IPS DF 4.7 (cell line): ENCODE data around the gene HDGFL2.
"Not testable (repeated sequence)": the region's sequence is repeated elsewhere in the genome, so short reads cannot be mapped to it uniquely, and the experiment has no call there.

ENCODE experiments used
- DNase-seq: peaks from one replicate; pipeline ENCODE4 v3.0.0-alpha.2; 2013; ENCODE audit warnings: low spot score; ENCODE audit errors: extremely low read depth

Gene HDGFL2

DNA sequence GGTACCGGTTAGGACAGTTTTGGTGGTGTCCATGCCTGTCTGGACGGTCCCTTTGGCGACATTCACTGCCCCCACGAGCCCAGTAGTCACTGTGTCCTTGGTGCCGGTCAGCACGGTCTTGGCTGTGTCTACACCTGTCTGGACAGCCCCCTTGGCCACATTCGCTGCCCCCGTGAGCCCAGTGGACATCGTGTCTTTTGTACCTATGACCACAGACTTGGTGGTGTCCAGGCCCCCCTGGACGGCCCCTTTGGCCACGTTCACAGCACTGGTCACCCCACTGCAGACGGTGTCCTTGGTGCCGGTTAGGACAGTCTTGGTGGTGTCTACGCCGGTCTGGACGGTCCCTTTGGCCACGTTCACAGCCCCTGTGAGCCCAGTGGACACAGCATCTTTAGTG is 40.0 kb downstream of the HDGFL2 start:
- no peak for DNase-seq

GRCh38 chr19:4513248-4513647 is 41.2 kb downstream of the HDGFL2 start:
- no peak for DNase-seq

- no peak for DNase-seq
Measured at GRCh38 chr19:4515732-4516131, 43.6 kb downstream of the HDGFL2 start.

GRCh38 chr19:4516199-4516938 is 44.3 kb downstream of the HDGFL2 start:
- no peak for DNase-seq

- no peak for DNase-seq
Measured at GRCh38 chr19:4516939-4517300, 44.8 kb downstream of the HDGFL2 start.

DNA sequence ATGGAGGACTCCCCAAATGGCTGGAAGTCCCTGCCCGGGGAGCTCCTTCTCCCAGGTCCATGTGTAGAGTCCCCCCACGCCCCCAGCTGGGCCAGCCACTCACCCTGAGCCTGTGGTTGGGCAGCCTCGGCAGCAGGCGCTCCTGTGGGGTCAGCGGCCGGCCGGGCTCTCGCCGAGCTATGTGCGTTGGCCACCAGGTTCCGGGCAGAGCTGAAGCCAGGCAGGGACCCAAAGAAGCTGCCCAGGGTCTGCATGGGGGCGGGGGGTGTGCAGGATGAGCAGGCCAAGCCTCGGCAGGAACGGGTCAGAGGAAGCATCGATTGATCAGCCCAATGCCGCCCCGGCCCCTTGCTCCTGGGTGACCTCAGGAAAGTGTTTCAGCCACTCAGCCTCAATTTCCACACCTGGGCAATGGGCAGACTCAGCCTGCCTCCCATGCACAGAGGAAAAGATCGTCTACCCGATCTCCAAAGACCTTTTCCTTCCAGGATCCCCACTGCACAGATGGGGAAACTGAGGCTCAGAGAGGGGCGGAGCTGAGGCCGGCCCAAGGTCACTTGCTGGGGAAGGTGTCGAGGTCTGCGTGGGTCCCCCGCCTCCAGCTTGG is 45.5 kb downstream of the HDGFL2 start:
- no peak for DNase-seq

- DNase-seq = no peak
Measured at GRCh38 chr19:4518345-4519171, 46.5 kb downstream of the HDGFL2 start, which contains the start of gene PLIN4. PLIN4 (minus strand) TSS chr19:4518486; CDS start chr19:4518272, 214 bp downstream.

DNA sequence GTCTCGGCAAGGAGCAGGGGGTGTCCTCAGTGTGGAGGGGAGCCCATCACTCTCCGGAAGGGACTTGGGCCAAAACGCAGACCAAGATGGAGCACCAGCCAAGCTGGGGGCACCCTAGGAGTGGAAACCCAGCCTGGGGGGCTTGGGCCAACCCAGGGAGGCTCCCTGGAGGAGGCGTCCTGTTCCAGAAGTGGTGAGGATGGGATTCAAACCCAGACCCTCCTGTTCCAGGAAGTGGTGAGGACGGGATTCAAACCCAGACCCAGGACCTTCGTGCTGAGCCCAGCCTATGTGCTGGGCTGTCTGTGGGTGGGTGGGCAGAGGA is 47.0 kb downstream of the HDGFL2 start:
- no peak for DNase-seq

DNA sequence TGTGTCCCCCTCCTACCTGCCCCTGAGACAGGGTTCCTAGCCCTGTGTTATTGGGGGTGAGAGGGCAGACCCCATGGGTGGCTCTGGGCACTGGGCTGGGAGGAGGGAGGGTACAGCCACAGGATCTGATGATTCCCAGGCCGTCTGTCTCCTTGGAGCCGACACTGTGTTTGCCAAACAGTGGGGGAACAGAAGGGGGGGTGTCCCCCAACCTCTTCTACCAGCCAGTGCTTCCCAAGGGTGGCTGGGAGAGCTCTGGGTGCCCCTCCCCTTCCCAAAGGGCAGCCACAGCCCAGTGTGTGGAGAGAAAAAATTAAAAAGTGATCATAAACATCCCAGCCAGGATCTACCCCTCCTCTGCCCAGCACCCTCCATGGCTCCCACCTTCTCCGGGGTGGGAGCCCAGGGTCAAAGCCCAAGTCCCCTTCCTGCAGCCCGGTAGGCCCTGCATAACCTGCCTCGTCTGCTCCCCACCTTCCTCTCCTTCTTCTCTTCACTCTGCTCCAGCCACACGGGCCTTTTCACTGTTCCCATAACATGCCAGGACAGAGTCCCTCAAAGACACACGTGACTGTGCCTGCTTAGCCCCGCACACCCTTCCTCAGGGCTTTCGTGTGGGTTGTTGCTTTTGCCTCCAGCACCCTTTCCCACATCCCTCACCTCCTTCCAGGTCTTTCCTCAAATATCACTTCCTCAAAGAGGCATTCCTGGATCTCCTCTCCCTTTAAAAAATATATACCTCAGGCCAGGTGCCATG is 47.6 kb downstream of the HDGFL2 start:
- no peak for DNase-seq

DNA sequence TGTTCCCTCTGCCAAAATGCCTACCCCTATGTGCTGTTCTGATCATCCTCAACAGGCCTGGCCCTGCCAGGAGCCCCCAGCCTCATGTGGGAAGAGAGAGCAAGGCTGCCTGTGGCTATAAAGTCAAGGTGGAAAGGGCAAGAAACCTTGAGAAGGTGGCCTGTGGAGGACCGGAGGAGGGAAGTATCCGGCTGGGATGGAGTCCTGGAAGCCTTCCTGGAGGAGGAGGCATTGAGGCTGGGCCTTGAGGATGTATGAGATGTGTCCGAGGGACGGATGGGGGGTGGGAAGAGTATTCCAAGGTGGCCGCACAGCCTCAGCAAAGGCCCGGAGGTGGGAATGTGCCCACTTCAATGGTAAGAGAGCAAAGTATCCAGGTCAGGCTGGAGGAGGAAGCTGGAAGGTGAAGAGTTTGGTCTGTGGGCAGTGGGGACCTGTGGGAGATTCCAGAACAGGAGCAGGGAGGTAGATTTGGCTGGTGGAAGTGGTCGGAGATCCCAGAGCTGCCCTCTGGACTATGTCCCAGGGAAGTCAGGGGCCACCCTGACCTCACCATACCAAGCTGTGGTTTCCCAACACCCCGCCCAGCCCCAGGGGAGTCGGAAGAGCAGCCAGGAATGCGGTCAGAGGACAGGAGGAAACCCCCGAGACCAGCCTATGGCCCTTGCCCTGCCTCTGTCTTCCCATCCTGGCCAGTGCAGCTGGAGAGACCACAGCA is 49.2 kb downstream of the HDGFL2 start:
- DNase-seq = no peak

DNA sequence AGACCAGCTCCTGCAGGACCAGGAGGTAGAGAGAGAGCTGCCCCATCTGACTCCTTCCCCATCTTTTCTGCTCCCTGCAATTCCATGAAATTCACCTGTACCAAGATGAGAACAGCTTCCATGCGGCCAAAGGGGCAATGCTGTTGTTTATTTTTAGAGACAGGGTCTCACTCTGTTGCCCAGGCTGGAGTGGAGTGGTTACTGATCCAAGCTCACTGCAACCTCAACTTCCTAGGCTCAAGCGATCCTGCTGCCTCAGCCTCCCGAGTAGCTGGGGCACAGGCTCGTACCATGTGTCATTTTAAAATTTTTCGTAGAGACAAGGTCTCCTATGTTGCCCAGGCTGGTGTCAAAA is 49.8 kb downstream of the HDGFL2 start:
- DNase-seq = no peak

DNA sequence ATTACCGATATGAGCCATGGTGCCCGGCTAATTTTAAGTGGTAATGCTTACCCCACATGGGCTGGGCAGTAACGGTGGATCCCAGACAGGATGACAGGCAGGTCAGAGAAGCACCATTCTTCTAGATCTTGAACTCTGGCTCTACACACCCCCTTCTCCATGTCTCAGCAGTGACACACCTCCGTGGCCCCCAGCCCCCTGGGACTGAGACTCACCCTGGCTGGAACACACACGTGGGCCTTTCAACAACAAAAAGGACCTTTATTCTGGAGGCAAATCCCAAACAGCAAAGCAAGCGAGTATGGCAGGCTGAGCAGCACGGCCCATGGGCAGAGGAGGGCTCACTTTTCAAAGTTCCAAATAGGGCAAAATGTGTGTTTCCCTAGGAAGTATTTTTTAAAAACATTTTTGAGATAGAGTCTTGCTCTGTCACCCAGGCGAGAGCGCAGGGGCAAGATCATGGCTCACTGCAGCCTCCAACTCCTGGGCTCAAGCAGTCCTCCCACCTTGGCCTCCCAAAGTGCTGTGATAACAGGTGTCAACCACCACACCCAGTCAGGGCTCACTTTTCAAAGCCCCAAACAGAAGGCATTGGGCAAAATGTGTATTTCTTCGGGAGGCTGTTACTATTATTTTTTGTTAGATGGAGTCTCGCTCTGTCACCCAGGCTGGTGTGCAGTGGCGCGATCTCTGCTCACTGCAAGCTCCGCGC is 50.4 kb downstream of the HDGFL2 start:
- DNase-seq = no peak

- no peak for DNase-seq
Measured at GRCh38 chr19:4523306-4524110, 51.4 kb downstream of the HDGFL2 start.

DNA sequence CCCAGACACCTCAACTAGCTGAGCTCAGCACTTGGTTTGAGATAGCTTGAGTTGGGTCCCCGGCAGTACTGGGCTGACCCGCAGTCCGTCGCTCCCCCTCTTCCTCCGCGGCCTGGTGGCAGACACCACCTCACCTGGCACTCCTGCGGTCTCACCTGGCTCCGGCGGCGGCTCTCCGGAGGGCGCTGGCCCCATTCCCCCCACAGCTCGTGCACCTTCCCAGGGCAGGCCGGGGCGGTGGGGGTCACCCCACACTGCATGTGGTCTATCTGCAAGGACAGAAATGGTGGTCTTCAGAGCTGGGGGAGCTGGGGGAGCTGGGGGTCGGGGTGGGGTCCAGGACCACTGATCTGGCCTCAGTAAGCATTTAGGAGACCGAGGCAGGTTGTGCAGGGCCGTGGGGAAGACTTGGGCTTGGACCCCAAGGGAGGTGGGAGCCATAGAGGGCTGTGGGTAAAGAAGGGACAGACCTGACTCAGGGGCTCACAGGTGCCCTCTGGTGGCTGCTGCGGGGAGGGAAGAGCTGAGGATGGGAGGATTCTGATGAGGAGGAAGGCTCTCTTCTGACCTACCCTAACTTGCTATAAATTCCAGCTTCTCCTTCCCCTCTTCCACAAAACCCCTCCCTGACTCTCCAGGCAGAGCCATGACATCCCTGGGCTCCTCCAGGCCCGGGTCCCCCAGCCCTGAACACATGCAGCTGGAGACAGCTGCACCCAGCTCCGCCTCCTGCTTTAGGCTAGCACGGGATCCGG is 52.9 kb downstream of the HDGFL2 start:
- no peak for DNase-seq

DNA sequence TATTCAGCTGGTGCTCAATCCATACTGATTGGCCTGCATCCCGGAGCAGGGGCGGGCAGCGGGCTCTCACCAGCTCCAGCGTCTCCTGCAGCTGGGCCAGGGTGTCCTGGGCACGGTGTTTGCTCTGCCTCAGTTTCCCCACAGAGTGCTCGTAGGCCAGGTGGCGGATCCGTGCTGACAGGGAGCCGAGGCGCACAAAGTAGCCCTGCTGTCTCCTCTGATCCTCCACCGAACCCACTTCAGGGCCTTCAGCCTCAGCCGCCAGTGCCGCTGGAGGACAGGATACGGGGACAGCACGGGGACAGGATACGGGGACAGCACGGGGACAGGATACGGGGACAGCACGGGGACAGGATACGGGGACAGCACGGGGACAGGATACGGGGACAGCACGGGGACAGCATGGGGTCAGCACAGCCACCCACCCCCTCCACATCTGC is 53.5 kb downstream of the HDGFL2 start:
- DNase-seq = no peak

DNA sequence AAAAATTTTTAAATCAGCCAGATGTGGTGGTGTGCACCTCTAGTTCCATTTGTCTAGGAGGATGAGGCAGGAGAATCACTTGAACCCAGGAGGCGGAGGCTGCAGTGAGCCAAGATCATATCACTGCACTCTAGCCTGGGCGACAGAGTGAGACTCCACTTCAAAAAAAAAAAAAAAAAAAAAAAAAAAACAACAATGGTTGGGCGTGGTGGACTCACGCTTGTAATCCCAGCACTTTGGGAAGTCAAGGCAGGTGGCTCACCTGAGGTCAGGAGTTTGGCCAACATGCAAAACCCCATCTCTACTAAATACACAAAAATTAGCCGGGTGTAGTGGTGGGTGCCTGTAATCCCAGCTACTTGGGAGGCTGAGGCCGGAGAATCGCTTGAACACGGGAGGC is 55.3 kb downstream of the HDGFL2 start:
- DNase-seq = not testable (repeated sequence)

DNA sequence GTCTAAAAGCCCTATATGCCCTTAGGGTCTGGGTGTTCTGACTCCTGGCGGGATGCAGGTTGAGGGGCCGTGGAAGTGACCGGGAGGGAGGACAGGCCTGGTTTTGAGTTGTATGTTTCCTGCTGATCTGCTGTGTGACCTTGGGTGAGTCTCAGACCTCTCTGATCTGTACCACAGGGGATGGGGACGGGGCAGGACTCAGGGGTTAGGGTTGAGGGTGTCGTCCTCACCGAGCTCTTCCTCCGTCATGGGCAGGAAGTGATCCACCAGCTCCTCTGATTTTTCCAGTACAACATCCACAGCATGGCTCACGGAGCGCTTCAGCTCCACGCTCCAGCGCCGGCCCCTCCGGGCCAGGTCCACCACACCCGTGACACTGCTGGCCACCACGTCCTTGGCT is 56.7 kb downstream of the HDGFL2 start:
- DNase-seq = no peak

GRCh38 chr19:4529924-4530522 is 57.9 kb downstream of the HDGFL2 start:
- no peak for DNase-seq
